Gastroesophageal sphincter (tissue), 4 donors: ENCODE data around the gene UBLCP1. TPM values are rescaled to one million over a fixed set of nuclear protein-coding genes. Genes with fewer than 3 reads are reported as not detected.

Experiments used
- ATAC-seq: fragments of 150-250 bp; one replicate; pipeline ENCODE4 v1.9.1; 2016; ENCODE audit warnings: mild to moderate bottlenecking, moderate library complexity
- H3K27ac ChIP-seq, 4 donors: fragments of 200-600 bp; sonication (generic) in 3 of 4; 1 replicate in 3 of 4; 2 replicates in 1 of 4; pipeline ENCODE4 v1.5.1; 2016 to 2019
- H3K27me3 ChIP-seq: fragments of 200-600 bp; sonication (generic); one replicate; pipeline ENCODE4 v1.5.1; 2019
- H3K36me3 ChIP-seq, 2 donors: fragments of 200-600 bp; sonication (generic); one replicate each; pipeline ENCODE4 v1.5.1; 2019; ENCODE audit warnings: control low read depth in 1 of 2
- H3K4me1 ChIP-seq, 3 donors: fragments of 200-600 bp; sonication (generic); 1 replicate in 2 of 3; 2 replicates in 1 of 3; pipeline ENCODE4 v1.5.1; 2016 to 2019; ENCODE audit warnings: control low read depth in 2 of 3
- H3K4me3 ChIP-seq, 2 donors: fragments of 200-600 bp; sonication (generic); one replicate each; pipeline ENCODE4 v1.5.1; 2019; ENCODE audit warnings: mild to moderate bottlenecking in 1 of 2, moderate library complexity in 1 of 2
- H3K9me3 ChIP-seq, 3 donors: fragments of 200-600 bp; sonication (generic); one replicate each; pipeline ENCODE4 v1.5.1; 2017 to 2019; ENCODE audit warnings: control low read depth in 2 of 3
- EP300 ChIP-seq: sonication (generic); formaldehyde crosslinking; IDR thresholded peaks from one replicate; pipeline ENCODE4 v1.6.1; 2017; ENCODE audit warnings: antibody characterized with exemption, mild to moderate bottlenecking
- POLR2A ChIP-seq, 2 donors: fragments of 450-650 bp; IDR thresholded peaks; one replicate each; pipeline ENCODE4 v1.6.1; 2017; ENCODE audit warnings: antibody characterized with exemption in 2 of 2, mild to moderate bottlenecking in 2 of 2, moderate library complexity in 1 of 2
- POLR2AphosphoS5 ChIP-seq: sonication (generic); formaldehyde crosslinking; IDR thresholded peaks from one replicate; pipeline ENCODE4 v1.6.1; 2017; ENCODE audit warnings: antibody characterized with exemption
- WGBS, 2 donors: methylation state at CpG; one replicate each; pipeline ENCODE4 v1.1.5; 2018; ENCODE audit warnings: low coverage in 1 of 2; 5-methylcytosine and 5-hydroxymethylcytosine counted together
- total RNA-seq, 4 donors: library from RNA; depleted of rRNA; stranded (reverse); fragments of >200 nt; gene quantifications; one replicate each; pipeline ENCODE4 v1.1.0, GENCODE V29; 2016
- TF ChIP-seq, protein P1 (sequence below), 4 experiments: fragments of 200-600 bp in 2 of 4; fragments of 450-650 bp in 2 of 4; sonication (generic) in 1 of 4; IDR thresholded peaks; one replicate each; pipeline ENCODE4 v1.5.1; 2017 to 2019; ENCODE audit warnings: antibody characterized with exemption in 4 of 4, mild to moderate bottlenecking in 2 of 4, moderate library complexity in 2 of 4

UBLCP1 gene
- total RNA-seq, 4 donors from 2014 or later: 24.1 to 29.3 (median 26.0) TPM

DNA sequence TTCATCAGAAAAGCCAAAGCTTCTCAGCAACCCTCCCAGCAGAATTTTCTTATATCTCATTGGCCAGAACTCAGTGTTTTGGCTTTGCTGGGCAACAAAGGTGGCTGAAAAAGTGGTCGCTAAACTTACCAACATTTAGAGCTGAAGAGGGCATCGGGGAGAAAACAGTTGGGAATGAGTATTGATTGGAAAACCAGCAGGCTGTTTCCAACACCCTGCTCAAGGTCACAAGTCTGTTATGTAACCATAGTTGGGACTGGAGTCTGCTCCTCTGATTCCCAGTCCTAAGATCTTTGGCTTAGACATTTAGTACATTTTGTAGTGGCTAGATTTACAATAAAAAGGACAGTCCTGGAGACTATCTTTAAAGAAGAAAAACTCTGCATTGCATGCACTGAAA is 50.1 kb downstream of the UBLCP1 start:
- Histone ChIP-seq H3K27me3 (peaks cover 55% of the 10 kb centered on the region), H3K36me3 (no peaks in the 10 kb centered on the region), H3K9me3 (no peaks in the 10 kb centered on the region), H3K4me1 (no peaks in the 10 kb centered on the region), H3K4me3 (no peak overlapping the region), H3K27ac (no peak overlapping the region)
- 84 to 91% methylated on average over 2 of the region's 2 CpGs for WGBS, 2 donors
- ATAC-seq: no peak
- TF ChIP-seq POLR2A (IDR thresholded peaks at IDR 0.05) (no peak), POLR2AphosphoS5 (no peak), EP300 (no peak)
- TF ChIP-seq, protein P1, sequence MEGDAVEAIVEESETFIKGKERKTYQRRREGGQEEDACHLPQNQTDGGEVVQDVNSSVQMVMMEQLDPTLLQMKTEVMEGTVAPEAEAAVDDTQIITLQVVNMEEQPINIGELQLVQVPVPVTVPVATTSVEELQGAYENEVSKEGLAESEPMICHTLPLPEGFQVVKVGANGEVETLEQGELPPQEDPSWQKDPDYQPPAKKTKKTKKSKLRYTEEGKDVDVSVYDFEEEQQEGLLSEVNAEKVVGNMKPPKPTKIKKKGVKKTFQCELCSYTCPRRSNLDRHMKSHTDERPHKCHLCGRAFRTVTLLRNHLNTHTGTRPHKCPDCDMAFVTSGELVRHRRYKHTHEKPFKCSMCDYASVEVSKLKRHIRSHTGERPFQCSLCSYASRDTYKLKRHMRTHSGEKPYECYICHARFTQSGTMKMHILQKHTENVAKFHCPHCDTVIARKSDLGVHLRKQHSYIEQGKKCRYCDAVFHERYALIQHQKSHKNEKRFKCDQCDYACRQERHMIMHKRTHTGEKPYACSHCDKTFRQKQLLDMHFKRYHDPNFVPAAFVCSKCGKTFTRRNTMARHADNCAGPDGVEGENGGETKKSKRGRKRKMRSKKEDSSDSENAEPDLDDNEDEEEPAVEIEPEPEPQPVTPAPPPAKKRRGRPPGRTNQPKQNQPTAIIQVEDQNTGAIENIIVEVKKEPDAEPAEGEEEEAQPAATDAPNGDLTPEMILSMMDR (IDR thresholded peaks at IDR 0.05): no peak

DNA sequence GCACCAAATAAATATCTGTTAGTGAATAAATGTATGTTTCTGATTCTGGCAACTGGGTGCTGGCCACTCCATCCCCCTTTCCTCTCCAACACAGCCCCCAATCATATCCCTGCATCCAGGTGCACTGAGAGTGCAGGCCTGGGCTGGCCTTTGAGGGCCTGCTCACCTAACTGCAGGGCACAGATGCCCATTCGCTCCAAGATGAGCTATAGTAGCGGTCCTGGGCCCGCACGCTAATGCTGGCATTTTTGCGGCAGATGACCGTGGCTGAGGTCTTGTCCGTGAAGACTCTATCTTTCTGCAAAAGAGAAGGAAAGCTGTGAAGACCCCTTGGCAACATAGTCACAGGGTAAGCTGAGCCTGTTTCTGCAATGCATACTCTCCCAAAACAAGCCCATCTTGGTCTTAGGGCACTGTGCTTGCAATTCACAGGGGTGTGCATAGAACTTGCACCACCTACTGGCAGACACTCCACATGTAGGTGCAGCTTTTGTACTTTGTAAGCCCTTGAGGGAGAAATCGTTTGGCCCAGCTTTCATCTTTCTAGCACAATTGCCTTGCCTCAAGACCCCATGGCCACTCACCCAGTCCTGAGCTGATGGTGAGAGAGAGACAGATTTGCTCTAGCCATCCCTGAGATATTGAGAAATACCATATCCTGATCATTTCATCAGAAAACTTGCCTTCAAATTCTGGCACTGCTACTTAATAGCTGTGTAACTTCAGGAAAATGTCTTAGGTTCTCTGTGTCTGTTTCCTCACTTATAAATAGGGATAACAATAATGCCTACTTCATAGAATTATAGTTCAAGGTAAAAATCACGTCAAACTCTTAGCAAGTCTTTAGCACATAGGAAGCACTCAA is 53.7 kb downstream of the UBLCP1 start:
- Histone ChIP-seq H3K4me3 (no peak overlapping the region), H3K27me3 (peaks cover 24% of the 10 kb centered on the region), H3K4me1 (no peaks in the 10 kb centered on the region), H3K36me3 (no peaks in the 10 kb centered on the region), H3K27ac (no peak overlapping the region), H3K9me3 (no peaks in the 10 kb centered on the region)
- ATAC-seq: no peak
- TF ChIP-seq POLR2A (IDR thresholded peaks at IDR 0.05) (no peak), POLR2AphosphoS5 (no peak)
- TF ChIP-seq, protein P1 (IDR thresholded peaks at IDR 0.05): peak in 3 of 4 experiments; percentile 18 to 48 (median 19)
- WGBS, 2 donors: 38 to 39% methylated on average over 2 to 4 of the region's 9 CpGs

DNA sequence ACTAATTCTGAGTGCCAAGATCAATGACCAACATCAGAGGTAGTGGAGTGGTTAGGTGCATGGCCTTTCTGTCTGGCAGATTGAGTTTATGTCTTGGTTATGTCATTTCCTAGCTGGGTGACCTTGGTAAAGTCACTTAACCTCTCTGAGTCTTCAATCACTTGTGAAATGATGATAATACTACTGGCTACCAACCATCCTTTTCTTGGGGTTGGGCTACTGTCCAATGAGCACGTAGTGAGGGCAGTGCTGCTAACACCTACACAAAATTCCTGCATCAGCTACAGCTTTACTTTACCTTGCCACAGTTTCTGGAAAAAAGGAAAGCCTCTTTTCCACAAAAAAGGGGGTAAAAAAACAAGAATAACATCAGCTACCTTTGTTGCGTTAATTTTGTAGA is 54.8 kb downstream of the UBLCP1 start:
- Histone ChIP-seq H3K27ac (no peak overlapping the region), H3K36me3 (no peaks in the 10 kb centered on the region), H3K27me3 (peaks cover 16% of the 10 kb centered on the region), H3K4me1 (no peaks in the 10 kb centered on the region), H3K4me3 (no peak overlapping the region), H3K9me3 (no peaks in the 10 kb centered on the region)
- WGBS, 2 donors: 52 to 55% methylated on average over 2 of the region's 2 CpGs
- TF ChIP-seq, protein P1 (IDR thresholded peaks at IDR 0.05): no peak
- TF ChIP-seq POLR2AphosphoS5 (no peak), POLR2A (IDR thresholded peaks at IDR 0.05) (no peak), EP300 (no peak)
- no peak for ATAC-seq

DNA sequence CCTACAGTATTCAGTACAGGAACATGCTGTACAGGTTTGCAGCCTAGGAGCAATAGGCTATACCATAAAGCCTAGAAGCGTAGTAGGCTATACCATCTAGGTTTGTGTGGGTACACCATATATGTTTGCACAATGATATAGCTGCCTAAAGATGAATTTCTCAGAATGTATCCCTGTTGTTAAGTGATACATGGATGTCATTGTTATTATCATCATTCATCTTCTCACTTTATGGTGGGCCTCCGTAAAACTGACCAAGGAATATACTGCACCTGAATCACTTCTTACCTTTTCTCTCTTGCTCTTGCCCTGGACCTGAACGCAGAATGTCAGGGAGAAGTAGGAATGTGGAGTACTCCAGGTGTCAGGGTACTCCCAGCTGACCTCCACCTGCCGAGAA is 55.4 kb downstream of the UBLCP1 start:
- Histone ChIP-seq H3K4me3 (no peak overlapping the region), H3K36me3 (no peaks in the 10 kb centered on the region), H3K4me1 (no peaks in the 10 kb centered on the region), H3K9me3 (no peaks in the 10 kb centered on the region), H3K27ac (no peak overlapping the region), H3K27me3 (peaks cover 10% of the 10 kb centered on the region)
- WGBS, 2 donors: 77 to 92% methylated on average over 3 to 4 of the region's 4 CpGs
- no peak for TF ChIP-seq POLR2AphosphoS5
- TF ChIP-seq, protein P1 (IDR thresholded peaks at IDR 0.05): no peak
- TF ChIP-seq EP300: no peak
- TF ChIP-seq POLR2A (IDR thresholded peaks at IDR 0.05): no peak
- no peak for ATAC-seq

DNA sequence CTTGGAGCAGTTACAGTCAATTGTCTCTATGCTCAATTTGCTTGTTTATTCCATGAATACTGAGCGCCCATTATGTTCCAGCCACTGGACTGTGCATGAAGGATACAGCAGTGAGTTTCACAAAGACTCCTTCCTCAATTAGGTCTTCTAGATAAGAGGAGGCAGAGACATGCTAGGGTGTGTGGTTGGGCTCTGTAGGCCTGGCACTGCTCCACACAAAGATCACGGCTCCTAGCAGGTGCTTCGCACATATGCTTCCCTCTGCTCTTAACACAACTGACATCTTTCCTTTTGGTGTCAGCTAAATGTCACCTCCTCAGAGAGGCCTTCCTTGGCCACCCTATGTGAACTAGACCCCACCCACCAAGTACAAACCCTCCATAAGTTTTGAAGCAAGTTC is 56.3 kb downstream of the UBLCP1 start:
- no peaks in the 10 kb centered on the region for H3K36me3 ChIP-seq
- H3K27me3 ChIP-seq: peaks cover 3% of the 10 kb centered on the region
- H3K4me1 ChIP-seq: no peaks in the 10 kb centered on the region
- WGBS, 2 donors: 56 to 100% methylated on average over 1 to 2 of the region's 3 CpGs
- no peaks in the 10 kb centered on the region for H3K9me3 ChIP-seq
- H3K4me3 ChIP-seq: no peak overlapping the region
- no peak for ATAC-seq
- TF ChIP-seq POLR2AphosphoS5 (no peak), EP300 (no peak), POLR2A (IDR thresholded peaks at IDR 0.05) (no peak)
- TF ChIP-seq, protein P1 (IDR thresholded peaks at IDR 0.05): no peak
- no peak overlapping the region for H3K27ac ChIP-seq
